GM19452 (cell line): ENCODE measurements around the gene PGAM2.
A peak's percentile ranks its signal among the peaks of the same experiment; 100 is the strongest.

Experiments used
- ATAC-seq: cut with Tn5 transposase; IDR thresholded peaks from one replicate; pipeline ENCODE4 v1.9.1; 2021; ENCODE audit not compliant: unreplicated experiment

PGAM2 gene

GRCh38 chr7:44103923-44104859 is 38.8 kb upstream of the PGAM2 start, which contains the start of gene AEBP1:
Gene AEBP1, plus strand, starts transcription at chr7:44104345. Its CDS starts 321 bp downstream, at chr7:44104666.
- ATAC-seq = no peak

GRCh38 chr7:44103566-44103922 is 38.2 kb upstream of the PGAM2 start:
- no peak for ATAC-seq

- no peak for ATAC-seq
Measured at GRCh38 chr7:44102846-44103565, 37.6 kb upstream of the PGAM2 start.

- no peak for ATAC-seq
Measured at GRCh38 chr7:44101966-44102845, 36.8 kb upstream of the PGAM2 start.

GRCh38 chr7:44101303-44101965 is 36.1 kb upstream of the PGAM2 start:
- no peak for ATAC-seq

- ATAC-seq = no peak
Measured at GRCh38 chr7:44100458-44101302, 35.3 kb upstream of the PGAM2 start.

- ATAC-seq = no peak
Measured at GRCh38 chr7:44099669-44100068, 34.3 kb upstream of the PGAM2 start.

GRCh38 chr7:44098092-44099068 is 33.0 kb upstream of the PGAM2 start:
- ATAC-seq = no peak

- peak; percentile 72 for ATAC-seq
Measured at GRCh38 chr7:44097064-44097932, 31.9 kb upstream of the PGAM2 start.

- ATAC-seq = no peak
Measured at GRCh38 chr7:44096326-44096881, 31.0 kb upstream of the PGAM2 start.

GRCh38 chr7:44095781-44096180 is 30.4 kb upstream of the PGAM2 start:
- no peak for ATAC-seq

GRCh38 chr7:44094883-44095592 is 29.7 kb upstream of the PGAM2 start:
- ATAC-seq = no peak

GRCh38 chr7:44094365-44094764 is 29.0 kb upstream of the PGAM2 start:
- ATAC-seq = no peak

- ATAC-seq = no peak
Measured at GRCh38 chr7:44093102-44093641, 27.8 kb upstream of the PGAM2 start.

GRCh38 chr7:44087911-44088838 is 22.8 kb upstream of the PGAM2 start:
- ATAC-seq = no peak
